Activated CD4-positive, alpha-beta T cell treated with anti-CD3 and anti-CD28 coated beads for 1 hour (primary cell): ENCODE measurements around the gene PPA1.
"Not testable (repeated sequence)": the region's sequence is repeated elsewhere in the genome, so short reads cannot be mapped to it uniquely, and the experiment has no call there.

Source experiments
- DNase-seq: peaks from one replicate; pipeline ENCODE4 v3.0.0-alpha.2; 2020

Gene PPA1

DNA sequence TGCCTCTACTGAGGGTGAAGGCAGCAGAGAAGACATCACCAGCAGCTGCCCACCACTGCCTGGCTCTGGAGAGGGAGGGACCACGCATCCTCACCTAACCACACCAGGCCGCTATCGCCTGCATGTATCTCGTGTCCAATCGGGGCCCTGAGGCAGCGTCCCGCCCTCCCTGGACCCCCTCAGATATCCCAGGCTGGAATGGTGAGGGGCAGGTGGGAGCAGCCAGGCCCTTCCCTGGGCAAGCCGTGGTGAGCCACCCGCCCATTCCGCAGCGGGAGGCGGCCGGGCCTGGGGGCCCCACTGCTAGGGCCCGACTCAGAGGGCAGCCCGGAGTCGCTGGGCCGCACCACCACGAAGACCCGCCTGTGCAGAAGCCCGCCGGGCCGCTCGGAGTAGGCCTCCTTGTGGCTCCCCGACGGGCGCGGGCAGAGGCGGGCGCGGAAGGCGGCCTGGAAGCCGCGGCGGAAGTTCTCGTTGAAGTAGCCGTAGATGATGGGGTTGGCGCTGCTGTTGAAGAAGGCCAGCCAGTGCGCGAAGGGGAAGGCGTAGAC, 21.6 kb upstream of the PPA1 start:
- DNase-seq, result no peak

DNA sequence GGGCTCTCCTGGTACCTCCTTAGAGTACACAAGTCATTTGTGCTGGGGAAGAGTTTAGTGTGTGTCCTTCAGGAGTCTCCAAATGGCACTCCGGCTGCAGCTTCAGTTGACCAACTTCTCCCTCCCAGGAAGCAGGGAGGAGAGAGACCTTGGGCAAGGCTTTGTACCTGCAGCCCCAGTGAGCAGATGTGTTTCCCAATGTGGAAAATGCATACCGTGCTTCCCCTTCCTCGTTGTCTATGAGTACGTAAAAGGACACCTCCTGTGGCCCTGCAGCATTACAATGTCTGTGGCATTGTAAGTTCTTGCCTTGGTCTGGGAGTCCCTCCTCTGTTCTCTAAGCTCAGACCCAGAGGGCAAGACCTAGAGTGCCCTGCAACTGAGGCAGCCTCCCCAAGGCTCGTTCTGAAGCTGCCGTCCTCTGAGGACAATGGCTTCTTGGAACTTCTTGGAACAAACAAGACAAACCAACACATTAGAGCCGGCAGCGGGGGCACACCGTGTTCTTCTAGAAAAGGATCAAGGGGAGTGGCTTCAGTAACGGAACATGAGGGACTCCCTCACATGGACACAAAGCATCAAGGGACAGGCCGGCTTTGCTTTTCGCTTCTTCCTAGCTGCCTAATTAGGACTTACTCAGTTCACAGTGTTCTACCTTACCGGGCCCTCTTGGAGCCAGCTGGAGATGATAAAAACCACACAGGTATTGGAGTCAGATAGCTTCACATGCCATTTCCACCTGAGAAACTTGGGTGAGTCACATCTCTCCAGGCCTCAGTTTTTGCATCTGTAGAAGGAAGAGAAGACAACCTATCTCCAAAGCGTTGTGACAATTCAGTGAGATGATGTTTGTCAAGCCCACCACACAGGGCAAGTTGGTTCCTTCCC, 20.9 kb upstream of the PPA1 start:
- DNase-seq, result no peak

DNA sequence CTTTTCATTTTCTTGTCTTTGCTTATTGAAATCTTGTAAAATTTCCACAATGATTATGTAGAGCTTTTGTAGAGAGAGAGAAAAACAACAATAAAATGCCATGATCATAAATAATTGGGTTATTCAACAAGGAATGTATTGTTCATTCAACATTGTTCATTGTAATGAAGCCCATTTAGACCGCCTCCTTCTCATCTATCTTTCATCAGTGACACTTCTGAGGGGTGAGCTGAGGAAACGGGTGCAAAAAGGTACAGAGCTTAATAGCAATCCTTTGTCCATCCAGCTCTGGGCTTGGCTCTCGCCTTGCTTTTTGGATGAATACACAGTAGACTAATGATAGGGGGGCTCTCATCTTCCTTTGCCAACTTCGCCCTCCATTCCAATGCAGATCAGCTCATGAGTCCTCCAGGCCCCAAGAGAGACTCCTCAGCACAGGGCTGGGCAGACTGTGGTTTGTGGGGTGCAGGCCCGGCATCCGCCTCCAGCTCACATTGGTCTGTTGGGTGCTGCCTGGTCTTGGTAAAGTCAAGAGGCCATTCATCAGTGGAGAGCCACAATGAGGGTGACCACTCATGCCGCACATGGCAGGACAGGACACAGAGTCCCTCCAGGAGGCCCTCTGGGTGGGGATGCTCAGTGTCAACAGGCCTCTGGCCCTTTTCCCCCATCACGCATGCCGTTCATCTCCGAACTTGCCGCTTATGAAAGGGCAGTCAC, 17.9 kb upstream of the PPA1 start:
- DNase-seq, result no peak

DNA sequence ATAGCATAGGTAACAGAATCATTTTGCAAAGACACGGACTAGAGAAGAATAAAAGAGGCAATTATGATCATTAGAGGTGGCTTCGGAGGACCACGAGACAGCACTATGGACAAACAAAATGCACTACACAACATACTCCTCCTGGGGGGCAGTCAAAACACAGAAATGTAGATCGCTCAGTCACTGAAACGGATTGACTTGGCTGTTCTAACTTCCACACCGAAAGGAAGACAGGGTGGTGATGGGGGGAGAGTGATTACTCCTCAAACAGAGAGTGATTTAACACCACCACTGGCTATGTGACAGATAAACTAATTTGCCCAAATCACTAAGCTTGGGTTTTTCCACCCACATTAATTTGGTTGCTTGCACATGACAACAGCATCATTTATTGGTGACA, 14.1 kb upstream of the PPA1 start:
- DNase-seq, result no peak

DNA sequence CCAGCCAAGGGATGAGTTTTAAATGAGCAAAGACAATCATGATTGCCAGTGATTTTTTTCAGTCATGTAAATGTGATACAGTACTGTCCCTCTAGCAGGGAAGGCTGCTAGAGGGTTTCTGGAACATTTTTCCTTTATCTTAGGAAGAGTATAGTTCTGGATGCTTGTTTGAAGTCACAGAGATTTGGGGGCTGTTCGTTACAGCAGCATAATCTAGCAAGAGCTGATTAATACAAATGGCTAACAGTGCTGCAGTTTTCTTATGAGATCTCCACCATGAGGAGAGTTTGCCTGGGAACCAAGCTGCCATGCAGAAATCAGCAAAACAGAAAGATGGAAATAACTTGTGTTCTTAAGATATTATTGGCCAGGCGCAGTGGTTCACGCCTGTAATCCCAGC, 7.9 kb upstream of the PPA1 start:
- DNase-seq, result no peak

DNA sequence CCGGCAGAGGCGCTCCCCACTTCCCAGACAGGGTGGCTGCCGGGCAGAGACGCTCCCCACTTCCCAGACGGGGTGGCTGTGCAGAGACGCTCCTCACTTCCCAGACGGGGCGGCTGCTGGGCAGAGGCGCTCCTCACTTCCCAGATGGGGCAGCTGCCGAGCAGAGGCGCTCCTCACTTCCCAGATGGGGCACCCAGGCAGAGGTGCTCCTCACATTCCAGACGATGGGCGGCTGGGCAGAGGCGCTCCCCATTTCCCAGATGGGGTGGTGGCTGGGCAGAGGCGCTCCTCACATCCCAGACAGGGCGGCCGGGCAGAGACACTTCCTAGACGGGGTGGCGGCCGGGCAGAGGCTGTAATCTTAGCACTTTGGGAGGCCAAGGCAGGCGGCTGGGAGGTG, 6.8 kb upstream of the PPA1 start:
- DNase-seq, result not testable (repeated sequence)

DNA sequence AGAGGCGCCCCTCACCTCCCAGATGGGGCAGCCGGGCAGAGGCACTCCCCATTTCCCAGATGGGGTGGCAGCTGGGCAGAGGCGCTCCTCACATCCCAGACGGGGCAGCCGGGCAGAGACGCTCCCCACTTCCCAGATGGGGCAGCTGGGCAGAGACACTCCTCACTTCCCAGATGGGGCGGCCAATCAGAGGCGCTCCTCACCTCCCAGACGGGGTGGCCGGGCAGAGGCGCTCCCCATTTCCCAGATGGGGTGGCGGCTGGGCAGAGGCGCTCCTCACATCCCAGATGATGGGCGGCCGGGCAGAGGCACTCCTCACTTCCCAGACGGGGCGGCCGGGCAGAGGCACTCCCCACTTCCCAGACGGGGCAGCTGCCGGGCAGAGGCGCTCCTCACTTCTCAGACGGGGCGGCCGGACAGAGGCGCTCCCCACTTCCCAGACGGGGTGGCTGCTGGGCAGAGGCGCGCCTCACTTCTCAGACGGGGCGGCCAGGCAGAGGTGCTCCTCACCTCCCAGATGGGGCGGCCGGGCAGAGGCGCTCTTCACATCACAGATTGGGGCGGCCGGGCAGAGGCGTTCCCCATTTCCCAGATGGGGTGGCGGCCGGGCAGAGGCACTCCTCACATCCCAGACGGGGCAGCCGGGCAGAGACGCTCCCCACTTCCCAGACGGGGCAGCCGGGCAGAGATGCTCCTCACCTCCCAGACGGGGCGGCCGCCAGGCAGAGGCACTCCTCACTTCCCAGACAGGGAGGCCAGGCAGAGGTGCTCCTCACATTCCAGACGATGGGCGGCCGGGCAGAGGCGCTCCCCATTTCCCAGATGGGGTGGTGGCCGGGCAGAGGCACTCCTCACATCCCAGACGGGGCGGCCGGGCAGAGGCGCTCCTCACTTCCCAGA, 6.1 kb upstream of the PPA1 start:
- not testable (repeated sequence) for DNase-seq

DNA sequence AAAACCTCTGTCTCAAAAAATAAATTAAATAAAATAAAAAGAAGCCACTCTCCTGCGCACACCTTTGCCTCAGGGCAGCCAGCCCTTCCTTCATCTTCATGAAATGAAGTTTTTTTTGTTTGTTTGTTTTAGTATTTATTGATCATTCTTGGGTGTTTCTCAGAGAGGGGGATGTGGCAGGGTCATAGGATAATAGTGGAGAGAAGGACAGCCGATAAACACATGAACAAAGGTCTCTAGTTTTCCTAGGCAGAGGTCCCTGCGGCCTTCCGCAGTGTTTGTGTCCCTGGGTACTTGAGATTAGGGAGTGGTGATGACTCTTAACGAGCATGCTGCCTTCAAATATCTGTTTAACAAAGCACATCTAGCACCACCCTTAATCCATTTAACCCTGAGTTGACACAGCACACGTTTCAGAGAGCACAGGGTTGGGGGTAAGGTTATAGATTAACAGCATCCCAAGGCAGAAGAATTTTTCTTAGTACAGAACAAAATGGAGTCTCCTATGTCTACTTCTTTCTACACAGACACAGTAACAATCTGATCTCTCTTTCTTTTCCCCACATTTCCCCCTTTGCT, 4.8 kb upstream of the PPA1 start:
- not testable (repeated sequence) for DNase-seq

DNA sequence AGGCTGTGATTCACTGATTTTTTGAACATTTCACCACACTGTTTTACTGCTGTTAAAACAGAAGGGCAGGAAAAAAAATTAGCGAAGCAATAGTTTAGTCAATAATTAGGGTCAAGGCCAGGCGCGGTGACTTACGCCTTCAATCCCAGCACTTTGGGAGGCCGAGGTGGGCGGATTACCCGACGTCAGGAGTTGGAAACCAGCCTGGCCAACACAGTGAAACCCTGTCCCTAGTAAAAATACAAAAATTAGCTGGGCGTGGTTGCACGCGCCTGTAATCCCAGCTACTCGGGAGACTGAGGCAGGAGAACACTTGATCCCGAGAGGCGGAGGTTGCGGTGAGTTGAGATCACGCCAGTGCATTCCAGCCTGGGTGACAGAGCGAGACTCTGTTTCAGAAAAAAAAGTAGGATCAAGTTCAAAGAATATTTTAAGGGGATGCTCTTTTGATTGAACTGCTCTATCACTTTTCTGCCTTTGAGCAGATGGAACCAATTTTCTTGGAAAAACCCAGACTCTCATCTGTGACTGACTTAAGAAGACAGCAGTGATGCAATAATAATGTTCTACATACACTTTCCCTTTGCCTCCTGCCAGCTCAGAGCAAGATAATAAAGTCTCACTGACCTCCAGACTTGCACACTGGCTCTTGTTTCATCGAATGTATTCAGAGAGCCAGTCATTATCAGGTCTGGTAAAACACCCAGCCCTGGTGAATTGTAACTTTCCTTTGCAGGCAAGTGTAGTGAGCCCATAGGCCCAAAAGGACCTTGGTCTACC, 1.6 kb upstream of the PPA1 start:
- DNase-seq, result no peak

DNA sequence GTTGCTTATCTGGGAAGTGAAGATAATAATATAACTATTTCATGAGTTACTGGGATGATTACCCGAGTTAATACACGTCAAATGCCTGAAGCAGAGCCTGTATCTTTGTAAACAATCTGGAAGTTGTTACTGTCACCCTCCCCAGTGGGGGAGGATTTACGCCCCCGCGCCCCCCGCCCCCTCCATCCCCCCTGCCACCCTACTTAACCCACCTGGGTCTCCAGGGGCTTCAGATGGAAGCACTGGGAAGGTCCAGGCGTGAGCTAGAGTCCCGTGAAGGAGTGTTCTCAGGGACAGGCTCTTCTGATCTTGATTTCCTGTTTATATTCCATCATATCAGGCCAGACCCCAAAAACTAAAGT, 691 bp upstream of the PPA1 start:
- no peak for DNase-seq

DNA sequence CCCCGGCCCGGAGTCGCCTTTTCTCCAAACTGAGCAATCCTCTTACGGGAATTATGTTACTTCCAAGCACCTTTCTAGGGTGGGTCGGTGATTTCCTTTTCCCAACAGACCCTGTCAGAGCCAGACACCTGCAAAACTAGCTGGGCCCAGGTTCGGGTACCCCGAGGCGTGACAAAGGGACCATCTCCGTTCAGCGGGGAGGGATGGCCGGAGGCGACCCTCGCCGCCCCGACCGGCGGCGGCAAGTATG, 445 bp downstream of the PPA1 start:
- DNase-seq, result no peak

DNA sequence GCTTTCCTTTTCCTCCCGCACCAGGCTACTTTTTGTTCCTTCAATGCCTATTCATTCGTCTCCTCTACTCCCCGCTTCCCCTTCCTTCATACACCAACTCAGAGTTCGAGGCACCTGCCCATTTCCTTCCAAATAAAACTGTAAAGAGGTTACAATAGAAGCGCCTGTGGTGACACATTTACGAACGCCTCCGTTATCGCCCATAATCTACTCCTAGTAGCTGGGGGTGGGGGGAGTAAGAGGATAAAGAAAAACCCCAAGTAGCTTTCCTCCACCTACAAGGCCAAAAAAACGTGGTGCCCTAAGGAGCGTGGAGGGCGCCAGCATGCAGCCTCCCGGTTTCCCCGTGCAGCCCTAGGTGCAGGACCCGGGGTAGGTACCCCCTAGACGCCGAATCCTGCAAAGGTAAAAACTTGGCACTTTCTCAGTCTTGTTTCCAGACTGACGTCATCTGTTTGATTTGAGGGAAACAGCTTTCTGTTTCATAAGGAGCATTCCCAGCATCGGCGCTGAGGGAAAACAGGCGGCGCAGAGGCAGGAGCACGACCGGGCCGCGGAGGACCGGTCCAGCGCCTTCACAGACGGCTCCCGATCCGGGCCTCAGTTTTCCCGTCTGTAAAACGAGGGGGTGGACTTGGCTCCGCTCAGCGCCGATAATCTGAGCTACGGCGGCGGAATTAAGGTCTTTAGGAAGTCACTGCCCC, 922 bp downstream of the PPA1 start:
- DNase-seq, result no peak

DNA sequence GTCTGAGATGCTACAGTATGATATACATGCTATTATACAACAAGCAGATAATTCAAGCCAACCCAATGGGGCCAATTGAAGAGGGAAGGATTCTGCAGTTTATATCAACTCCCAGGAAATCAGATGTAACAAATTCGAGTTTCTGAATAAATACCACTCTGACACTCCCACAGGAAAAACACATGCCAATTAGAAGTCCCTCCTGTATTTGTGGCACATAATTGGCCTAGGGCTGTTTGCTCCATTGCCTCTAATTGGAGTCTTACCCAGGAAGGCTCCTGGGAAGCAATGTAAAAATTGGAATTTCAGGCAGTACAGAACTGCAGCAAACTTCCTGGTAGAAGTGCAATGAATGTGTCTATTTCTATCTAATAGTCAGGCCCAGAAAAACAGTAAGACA, 4.7 kb downstream of the PPA1 start:
- DNase-seq, result no peak

DNA sequence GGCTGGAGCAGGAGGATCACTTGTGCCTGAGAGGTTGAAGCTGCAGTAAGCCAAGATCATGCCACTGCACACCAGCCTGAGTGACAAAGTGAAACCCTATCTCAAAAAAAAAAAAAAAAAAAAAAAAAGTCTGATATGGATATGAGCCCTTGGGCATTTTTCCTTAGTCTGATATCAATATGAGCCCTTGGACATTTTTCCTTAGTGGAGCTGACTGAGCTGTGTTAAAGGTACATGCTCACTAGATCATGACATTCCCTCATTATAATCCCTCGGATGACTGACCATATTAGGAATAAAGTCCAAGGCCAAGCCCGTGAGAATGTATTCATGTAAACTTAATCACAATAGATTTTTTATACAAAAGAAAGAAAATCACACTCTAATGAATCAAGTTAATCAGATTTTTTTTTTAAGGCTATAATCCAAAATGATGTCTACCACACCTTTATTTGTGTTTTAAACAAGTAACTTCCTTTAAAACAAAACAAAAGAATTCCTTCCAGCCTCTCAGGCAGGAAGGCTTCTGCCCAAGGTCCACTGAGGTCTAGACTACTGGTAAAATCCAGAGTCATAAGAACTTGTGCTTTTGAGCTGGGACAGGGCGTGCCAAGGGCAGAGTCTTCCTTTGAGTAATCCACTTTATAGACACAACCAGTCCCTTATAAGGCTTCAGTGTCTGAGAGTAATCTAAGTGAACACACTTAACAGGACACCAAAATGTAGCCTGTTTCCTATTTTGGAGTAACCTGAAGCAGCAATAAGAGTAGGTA, 5.5 kb downstream of the PPA1 start:
- no peak for DNase-seq

DNA sequence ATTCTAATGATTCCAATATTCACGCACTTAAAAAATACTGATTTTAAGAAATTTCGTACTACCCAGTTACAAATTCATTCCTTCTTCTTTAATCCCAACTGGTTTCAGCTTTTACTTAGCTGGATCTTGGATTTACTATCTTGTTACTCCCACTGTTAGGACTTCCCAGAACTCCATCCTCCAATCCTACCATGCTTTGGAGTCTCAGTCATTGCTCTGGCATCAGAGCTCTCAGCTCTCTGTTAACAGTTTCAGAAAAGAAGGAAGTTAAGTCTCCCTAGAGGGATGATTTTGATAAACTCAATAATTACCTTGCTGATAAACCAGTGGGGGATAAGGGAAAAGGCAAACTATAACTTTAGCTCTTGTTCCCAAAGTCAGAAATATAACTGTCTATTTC, 9.5 kb downstream of the PPA1 start:
- DNase-seq, result no peak

DNA sequence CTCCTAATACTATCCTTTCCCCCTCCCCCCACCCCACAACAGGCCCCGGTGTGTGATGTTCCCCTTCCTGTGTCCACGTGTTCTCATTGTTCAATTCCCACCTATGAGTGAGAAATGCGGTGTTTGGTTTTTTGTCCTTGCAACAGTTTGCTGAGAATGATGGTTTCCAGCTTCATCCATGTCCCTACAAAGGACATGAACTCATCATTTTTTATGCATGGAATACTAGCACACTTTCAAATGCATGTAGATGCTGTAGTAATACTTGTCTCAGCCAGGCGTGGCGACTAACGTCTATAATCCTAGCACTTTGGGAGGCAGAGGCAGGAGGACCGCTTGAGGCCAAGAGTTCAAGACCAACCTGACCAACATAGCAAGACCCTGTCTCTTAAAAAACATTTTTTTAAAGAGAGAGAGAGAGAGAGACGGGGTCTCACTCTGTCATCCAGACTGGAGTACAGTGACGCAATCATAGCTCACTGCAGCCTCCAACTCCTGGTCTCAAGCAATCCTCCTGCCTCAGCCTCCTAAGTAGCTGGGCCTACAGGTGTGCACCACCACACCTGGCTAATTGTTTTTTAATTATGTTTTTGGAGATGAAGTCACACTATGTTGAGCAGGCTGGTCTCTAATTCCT, 10.3 kb downstream of the PPA1 start:
- not testable (repeated sequence) for DNase-seq

DNA sequence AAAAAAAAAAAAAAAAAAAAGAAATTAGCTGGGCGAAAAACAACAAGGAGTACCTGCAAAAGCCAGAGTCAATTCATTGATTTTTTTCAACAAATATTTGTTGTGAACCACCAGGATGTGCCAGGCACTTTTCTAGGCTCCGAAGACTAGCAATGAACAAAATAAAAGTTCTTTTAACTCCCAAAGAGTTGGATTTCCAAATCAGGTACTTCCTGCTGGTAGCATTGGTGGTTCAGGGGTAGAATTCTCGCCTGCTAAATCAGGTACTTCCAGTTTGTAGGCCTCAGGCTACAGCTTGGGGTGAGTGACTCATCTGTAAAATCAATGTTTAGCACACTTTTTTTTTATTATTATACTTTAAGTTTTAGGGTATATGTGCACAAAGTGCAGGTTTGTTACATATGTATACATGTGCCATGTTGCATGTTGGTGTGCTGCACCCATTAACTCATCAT, 10.9 kb downstream of the PPA1 start:
- DNase-seq, result no peak

DNA sequence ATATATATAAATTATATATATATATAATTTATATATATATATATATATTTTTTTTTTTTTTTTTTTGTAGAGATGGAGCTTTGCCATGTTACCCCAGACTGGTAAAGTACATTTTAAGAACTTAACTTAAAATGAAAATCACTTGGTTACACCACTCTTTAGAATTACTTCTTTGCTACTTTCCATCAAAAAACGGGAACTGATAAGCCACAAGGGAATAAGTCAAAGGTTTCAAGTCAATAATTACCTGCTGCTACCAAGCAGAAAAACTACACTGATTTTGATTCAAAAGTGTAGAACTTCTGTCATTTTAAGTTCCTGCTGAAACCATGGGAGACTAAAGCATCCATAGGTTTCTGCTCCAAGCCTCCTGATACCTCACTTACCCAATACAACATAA, 12.2 kb downstream of the PPA1 start:
- no peak for DNase-seq

DNA sequence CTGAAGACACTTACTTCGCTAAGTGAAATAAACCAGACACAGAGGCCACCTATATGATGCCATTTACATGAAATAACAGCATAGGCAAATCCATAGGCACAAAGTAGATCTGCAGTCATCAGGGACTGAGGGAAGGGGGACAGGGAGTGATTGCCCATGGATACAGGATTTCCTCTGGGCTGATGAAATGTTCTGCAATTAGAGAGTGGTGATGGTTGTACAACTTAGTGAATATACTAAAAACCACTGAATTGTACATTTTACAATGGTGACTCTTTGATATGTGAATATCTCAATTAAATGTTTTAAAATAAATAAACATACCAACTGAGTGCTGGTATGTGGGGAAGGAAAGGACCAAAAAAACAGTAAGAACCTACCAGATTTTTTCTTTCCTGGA, 20.4 kb downstream of the PPA1 start:
- DNase-seq, result no peak

DNA sequence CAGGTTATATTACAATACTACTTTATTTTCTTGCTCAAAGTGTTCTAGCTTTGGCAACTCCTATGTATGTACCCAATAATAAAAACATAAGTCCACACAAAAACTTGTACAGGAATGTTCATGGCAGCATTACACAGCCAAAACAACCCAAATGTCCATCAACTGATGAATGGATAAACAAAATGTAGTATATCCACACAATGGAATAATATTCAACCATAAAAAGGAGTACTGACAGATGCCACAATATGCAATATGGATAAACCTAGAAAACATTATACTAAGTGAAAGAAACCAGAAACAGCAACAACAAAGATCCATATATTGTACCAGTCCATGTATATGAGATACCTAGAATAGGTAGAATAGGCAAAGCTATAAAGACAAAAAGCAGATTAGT, 21.0 kb downstream of the PPA1 start:
- DNase-seq, result no peak
